ENCODE data around the gene CAVIN2.

The CAVIN2 gene

GRCh38 chr2:191846515-191847476, at the start of gene CAVIN2:
Gene CAVIN2 (minus strand): TSS chr2:191847088. CDS start chr2:191846925, 163 bp downstream.
- Histone ChIP-seq H3K27ac (ENCODE audit: low read depth, low read length) (no peak within 1 kb of the TSS), H3K9ac (ENCODE audit: low read depth, low read length) (no peak within 1 kb of the TSS), H3K4me1 (ENCODE audit: control insufficient read depth, insufficient read depth, low read length) (peaks cover 35% of the 10 kb centered on the region), H3K9me3 (ENCODE audit: control insufficient read depth, insufficient read depth, low read length) (no peaks in the 10 kb centered on the region), H3K36me3 (ENCODE audit: control insufficient read depth, insufficient read depth, low read length) (no peaks in the 10 kb centered on the region), H3K27me3 (ENCODE audit: control insufficient read depth, insufficient read depth, low read length) (no peaks in the 10 kb centered on the region), H3K4me3 (ENCODE audit: low read depth, low read length) (no peak within 1 kb of the TSS)

- H3K4me1 ChIP-seq (ENCODE audit: control insufficient read depth, insufficient read depth, low read length): no peaks in the 10 kb centered on the region
- no peaks in the 10 kb centered on the region for H3K27me3 ChIP-seq (ENCODE audit: control insufficient read depth, insufficient read depth, low read length)
- no peak overlapping the region for H3K9ac ChIP-seq (ENCODE audit: low read depth, low read length)
- H3K36me3 ChIP-seq (ENCODE audit: control insufficient read depth, insufficient read depth, low read length): no peaks in the 10 kb centered on the region
- no peak overlapping the region for H3K27ac ChIP-seq (ENCODE audit: low read depth, low read length)
- no peak overlapping the region for H3K4me3 ChIP-seq (ENCODE audit: low read depth, low read length)
- no peaks in the 10 kb centered on the region; the same call in 1 of the 2 replicates for H3K9me3 ChIP-seq (ENCODE audit: control insufficient read depth, insufficient read depth, low read length)
Observed at GRCh38 chr2:191895743-191896142, 48.9 kb upstream of the CAVIN2 start.

- Histone ChIP-seq H3K9me3 (ENCODE audit: control insufficient read depth, insufficient read depth, low read length) (no peaks in the 10 kb centered on the region; the same call in 1 of the 2 replicates), H3K4me1 (ENCODE audit: control insufficient read depth, insufficient read depth, low read length) (no peaks in the 10 kb centered on the region), H3K9ac (ENCODE audit: low read depth, low read length) (no peak overlapping the region), H3K27ac (ENCODE audit: low read depth, low read length) (no peak overlapping the region), H3K36me3 (ENCODE audit: control insufficient read depth, insufficient read depth, low read length) (no peaks in the 10 kb centered on the region), H3K4me3 (ENCODE audit: low read depth, low read length) (no peak overlapping the region), H3K27me3 (ENCODE audit: control insufficient read depth, insufficient read depth, low read length) (no peaks in the 10 kb centered on the region)
Observed at GRCh38 chr2:191895195-191895594, 48.3 kb upstream of the CAVIN2 start.

GRCh38 chr2:191894681-191895147, 47.8 kb upstream of the CAVIN2 start:
- H3K36me3 ChIP-seq (ENCODE audit: control insufficient read depth, insufficient read depth, low read length): no peaks in the 10 kb centered on the region
- no peak overlapping the region for H3K4me3 ChIP-seq (ENCODE audit: low read depth, low read length)
- no peaks in the 10 kb centered on the region for H3K9me3 ChIP-seq (ENCODE audit: control insufficient read depth, insufficient read depth, low read length)
- no peaks in the 10 kb centered on the region for H3K27me3 ChIP-seq (ENCODE audit: control insufficient read depth, insufficient read depth, low read length)
- H3K27ac ChIP-seq (ENCODE audit: low read depth, low read length): no peak overlapping the region
- no peak overlapping the region for H3K9ac ChIP-seq (ENCODE audit: low read depth, low read length)
- no peaks in the 10 kb centered on the region for H3K4me1 ChIP-seq (ENCODE audit: control insufficient read depth, insufficient read depth, low read length)

- H3K36me3 ChIP-seq (ENCODE audit: control insufficient read depth, insufficient read depth, low read length): no peaks in the 10 kb centered on the region
- no peak overlapping the region for H3K4me3 ChIP-seq (ENCODE audit: low read depth, low read length)
- no peak overlapping the region for H3K9ac ChIP-seq (ENCODE audit: low read depth, low read length)
- no peaks in the 10 kb centered on the region for H3K27me3 ChIP-seq (ENCODE audit: control insufficient read depth, insufficient read depth, low read length)
- H3K27ac ChIP-seq (ENCODE audit: low read depth, low read length): no peak overlapping the region
- H3K9me3 ChIP-seq (ENCODE audit: control insufficient read depth, insufficient read depth, low read length): no peaks in the 10 kb centered on the region
- no peaks in the 10 kb centered on the region for H3K4me1 ChIP-seq (ENCODE audit: control insufficient read depth, insufficient read depth, low read length)
Observed at GRCh38 chr2:191892391-191892790, 45.5 kb upstream of the CAVIN2 start.

- no peaks in the 10 kb centered on the region for H3K9me3 ChIP-seq (ENCODE audit: control insufficient read depth, insufficient read depth, low read length)
- no peak overlapping the region for H3K9ac ChIP-seq (ENCODE audit: low read depth, low read length)
- no peaks in the 10 kb centered on the region for H3K27me3 ChIP-seq (ENCODE audit: control insufficient read depth, insufficient read depth, low read length)
- no peak overlapping the region for H3K27ac ChIP-seq (ENCODE audit: low read depth, low read length)
- no peaks in the 10 kb centered on the region for H3K4me1 ChIP-seq (ENCODE audit: control insufficient read depth, insufficient read depth, low read length)
- no peaks in the 10 kb centered on the region for H3K36me3 ChIP-seq (ENCODE audit: control insufficient read depth, insufficient read depth, low read length)
- no peak overlapping the region for H3K4me3 ChIP-seq (ENCODE audit: low read depth, low read length)
Observed at GRCh38 chr2:191891656-191892055, 44.8 kb upstream of the CAVIN2 start.

GRCh38 chr2:191889931-191890330, 43.0 kb upstream of the CAVIN2 start:
- H3K9me3 ChIP-seq (ENCODE audit: control insufficient read depth, insufficient read depth, low read length): no peaks in the 10 kb centered on the region
- H3K36me3 ChIP-seq (ENCODE audit: control insufficient read depth, insufficient read depth, low read length): no peaks in the 10 kb centered on the region
- no peak overlapping the region for H3K9ac ChIP-seq (ENCODE audit: low read depth, low read length)
- H3K4me1 ChIP-seq (ENCODE audit: control insufficient read depth, insufficient read depth, low read length): no peaks in the 10 kb centered on the region
- no peak overlapping the region for H3K27ac ChIP-seq (ENCODE audit: low read depth, low read length)
- H3K27me3 ChIP-seq (ENCODE audit: control insufficient read depth, insufficient read depth, low read length): no peaks in the 10 kb centered on the region
- H3K4me3 ChIP-seq (ENCODE audit: low read depth, low read length): no peak overlapping the region

- Histone ChIP-seq H3K4me3 (ENCODE audit: low read depth, low read length) (no peak overlapping the region), H3K9ac (ENCODE audit: low read depth, low read length) (no peak overlapping the region), H3K36me3 (ENCODE audit: control insufficient read depth, insufficient read depth, low read length) (no peaks in the 10 kb centered on the region), H3K4me1 (ENCODE audit: control insufficient read depth, insufficient read depth, low read length) (no peaks in the 10 kb centered on the region), H3K9me3 (ENCODE audit: control insufficient read depth, insufficient read depth, low read length) (no peaks in the 10 kb centered on the region), H3K27me3 (ENCODE audit: control insufficient read depth, insufficient read depth, low read length) (no peaks in the 10 kb centered on the region), H3K27ac (ENCODE audit: low read depth, low read length) (no peak overlapping the region)
Observed at GRCh38 chr2:191888400-191889166, 41.7 kb upstream of the CAVIN2 start.

- no peak overlapping the region for H3K27ac ChIP-seq (ENCODE audit: low read depth, low read length)
- H3K4me1 ChIP-seq (ENCODE audit: control insufficient read depth, insufficient read depth, low read length): no peaks in the 10 kb centered on the region
- H3K4me3 ChIP-seq (ENCODE audit: low read depth, low read length): no peak overlapping the region
- no peaks in the 10 kb centered on the region for H3K36me3 ChIP-seq (ENCODE audit: control insufficient read depth, insufficient read depth, low read length)
- no peak overlapping the region for H3K9ac ChIP-seq (ENCODE audit: low read depth, low read length)
- no peaks in the 10 kb centered on the region for H3K9me3 ChIP-seq (ENCODE audit: control insufficient read depth, insufficient read depth, low read length)
- no peaks in the 10 kb centered on the region for H3K27me3 ChIP-seq (ENCODE audit: control insufficient read depth, insufficient read depth, low read length)
Observed at GRCh38 chr2:191885650-191886049, 38.8 kb upstream of the CAVIN2 start.

- no peaks in the 10 kb centered on the region for H3K4me1 ChIP-seq (ENCODE audit: control insufficient read depth, insufficient read depth, low read length)
- H3K27me3 ChIP-seq (ENCODE audit: control insufficient read depth, insufficient read depth, low read length): no peaks in the 10 kb centered on the region
- no peaks in the 10 kb centered on the region for H3K9me3 ChIP-seq (ENCODE audit: control insufficient read depth, insufficient read depth, low read length)
- H3K27ac ChIP-seq (ENCODE audit: low read depth, low read length): no peak overlapping the region
- H3K9ac ChIP-seq (ENCODE audit: low read depth, low read length): no peak overlapping the region
- H3K4me3 ChIP-seq (ENCODE audit: low read depth, low read length): no peak overlapping the region
- H3K36me3 ChIP-seq (ENCODE audit: control insufficient read depth, insufficient read depth, low read length): no peaks in the 10 kb centered on the region
Observed at GRCh38 chr2:191885098-191885497, 38.2 kb upstream of the CAVIN2 start.

All from HUES48 (cell line).